Activated CD8-positive, alpha-beta memory T cell treated with anti-CD3 and anti-CD28 coated beads for 36 hours (primary cell): ENCODE measurements around the gene CCDC177. TPM values are rescaled to one million over a fixed set of nuclear protein-coding genes. Genes with fewer than 3 reads are reported as not detected.

Experiments used
- CTCF ChIA-PET: fragments of 350-600 bp; sonication (Branson Sonifier 250); formaldehyde crosslinking; loops from one replicate; lab custom pipeline; 2021; ENCODE audit warnings: antibody characterized with exemption; lab: Charles Lee
- POLR2A ChIA-PET: fragments of 350-600 bp; sonication (Branson Sonifier 250); formaldehyde crosslinking; loops from one replicate; lab custom pipeline; 2021; ENCODE audit warnings: antibody characterized with exemption; lab: Charles Lee
- total RNA-seq, 2 experiments: library from RNA; stranded (reverse); gene quantifications; one replicate each; pipeline ENCODE4 v1.2.3, GENCODE V29; 2021

The CCDC177 gene
- under 1 TPM in 1 of 2 experiments, not detected in 1; 0.04 TPM for total RNA-seq

DNA sequence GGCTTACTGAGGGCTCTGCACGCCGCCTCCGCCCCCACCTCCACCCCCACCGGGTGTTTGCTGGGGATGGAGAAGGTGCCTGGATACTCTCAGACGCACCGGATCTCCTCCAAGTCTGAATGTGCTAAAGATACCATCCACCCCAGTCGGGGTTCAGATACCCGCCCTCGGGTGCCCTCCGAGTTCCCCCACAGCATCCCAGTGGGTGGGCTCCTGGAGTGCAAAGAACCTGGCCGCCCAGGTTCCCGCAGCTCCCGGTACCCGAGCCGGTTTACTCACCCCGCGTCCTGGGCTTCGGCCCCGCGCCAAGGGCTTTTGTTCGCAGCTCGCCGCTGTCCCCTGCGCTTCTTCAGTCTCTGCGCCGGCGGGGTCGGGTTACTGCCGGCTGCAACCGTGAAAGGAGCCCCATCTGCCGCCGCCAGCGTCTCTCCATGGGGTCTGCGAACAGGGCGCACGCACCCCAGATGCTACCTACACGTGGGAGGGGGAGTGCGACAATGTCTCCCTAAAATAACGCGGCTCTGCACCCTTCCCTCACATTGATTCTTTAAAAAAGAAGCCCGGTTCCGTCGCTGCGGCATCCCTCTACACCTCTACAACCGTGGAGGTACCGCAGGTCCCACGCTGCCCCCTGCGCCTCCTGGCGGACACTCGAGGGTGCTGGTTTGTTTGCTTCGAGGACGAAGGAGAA, at the start of gene CCDC177:
Gene CCDC177 (minus strand): TSS at position 609 of the 691 bp plus-strand sequence. CDS start 1,249 bp downstream, outside the sequence.
- POLR2A ChIA-PET, result no interaction called here
- CTCF ChIA-PET, result interaction anchor here (0.8 to 3.1 kb wide), 11 partner anchors 10 to 331 kb away, joined by 3 to 16 read pairs (median 4); no protein-coding TSS in a partner anchor

- CTCF ChIA-PET, result interaction anchor here (1.0 to 1.4 kb wide), 2 partner anchors 9 to 38 kb away, joined by 3 read pairs; no protein-coding TSS in a partner anchor
- POLR2A ChIA-PET, result no interaction called here
Observed at GRCh38 chr14:69624136-69624535, 49.5 kb upstream of the CCDC177 start.

GRCh38 chr14:69620981-69621380, 46.3 kb upstream of the CCDC177 start:
- ChIA-PET POLR2A (interaction anchor here (0.5 to 0.9 kb wide), 2 partner anchors 9 to 46 kb away, joined by 3 read pairs; no protein-coding TSS in a partner anchor), CTCF (no interaction called here)

DNA sequence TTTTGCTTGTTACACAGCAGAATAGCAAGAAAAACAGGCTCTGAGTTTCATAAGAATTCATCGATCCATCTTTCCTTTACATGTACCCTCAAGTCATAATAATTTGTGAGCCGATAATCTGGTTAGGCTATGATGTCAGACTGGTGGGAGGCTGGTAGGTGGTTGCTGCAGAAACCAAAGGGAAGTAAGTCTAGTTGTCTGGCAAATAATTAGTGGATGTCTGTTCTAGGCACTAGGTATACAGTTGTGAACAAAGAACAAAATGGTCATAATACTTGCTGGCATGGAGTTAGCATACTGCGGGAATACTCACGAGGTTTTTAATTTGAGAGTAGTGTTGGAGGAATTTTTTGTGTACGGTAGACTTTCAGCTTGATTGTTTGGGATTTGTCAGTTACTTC, 45.5 kb upstream of the CCDC177 start:
- CTCF ChIA-PET, result interaction anchor here (1.0 to 1.6 kb wide), 2 partner anchors 17 to 21 kb away, joined by 3 to 6 read pairs; no protein-coding TSS in a partner anchor
- POLR2A ChIA-PET, result interaction anchor here (0.9 kb wide), 1 partner anchor 8 kb away, joined by 3 read pairs; no protein-coding TSS in a partner anchor

DNA sequence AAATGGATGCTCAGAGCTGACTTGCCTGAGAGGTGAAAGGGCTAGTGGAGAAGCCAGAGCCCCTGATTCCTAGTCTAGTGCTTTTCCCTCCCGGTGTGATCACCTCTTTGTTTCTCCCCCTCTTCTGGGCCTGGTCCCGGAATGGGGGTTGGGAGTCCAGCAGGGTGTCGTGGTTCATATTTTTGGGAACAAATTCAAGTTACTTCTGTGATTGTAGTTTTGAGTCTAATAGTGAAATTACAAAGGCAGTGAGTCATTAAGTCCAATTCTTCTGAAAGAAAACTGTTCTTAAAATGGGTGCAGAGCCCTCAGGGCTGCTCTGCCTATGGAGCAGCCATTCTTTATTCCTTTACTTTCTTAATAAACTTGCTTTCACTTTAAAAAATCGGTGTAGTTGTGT, 44.3 kb upstream of the CCDC177 start:
- POLR2A ChIA-PET, result no interaction called here
- CTCF ChIA-PET, result interaction anchor here (1.6 kb wide), 1 partner anchor 18 kb away, joined by 6 read pairs; no protein-coding TSS in a partner anchor

DNA sequence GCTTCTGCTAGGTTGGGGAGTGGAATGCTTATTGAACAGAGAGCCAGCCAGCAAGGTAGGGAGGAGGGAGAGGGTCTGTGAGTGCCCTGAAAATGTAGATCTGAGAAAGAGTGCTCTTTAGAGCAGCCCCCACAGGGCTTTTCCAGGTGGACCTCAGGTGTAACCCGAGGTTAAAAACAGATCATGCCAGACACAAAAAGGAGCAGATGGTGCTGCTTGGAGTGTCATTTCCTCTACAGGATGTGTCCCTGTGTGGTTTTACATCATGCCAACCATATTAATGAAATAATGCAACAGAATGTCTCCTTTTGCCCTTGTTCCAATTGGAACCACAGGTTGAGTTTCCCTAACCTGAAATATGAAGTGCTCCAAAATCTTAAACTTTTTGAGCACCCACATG, 43.1 kb upstream of the CCDC177 start:
- ChIA-PET POLR2A (no interaction called here), CTCF (interaction anchor here (1.6 kb wide), 1 partner anchor 57 kb away, joined by 3 read pairs; no protein-coding TSS in a partner anchor)

DNA sequence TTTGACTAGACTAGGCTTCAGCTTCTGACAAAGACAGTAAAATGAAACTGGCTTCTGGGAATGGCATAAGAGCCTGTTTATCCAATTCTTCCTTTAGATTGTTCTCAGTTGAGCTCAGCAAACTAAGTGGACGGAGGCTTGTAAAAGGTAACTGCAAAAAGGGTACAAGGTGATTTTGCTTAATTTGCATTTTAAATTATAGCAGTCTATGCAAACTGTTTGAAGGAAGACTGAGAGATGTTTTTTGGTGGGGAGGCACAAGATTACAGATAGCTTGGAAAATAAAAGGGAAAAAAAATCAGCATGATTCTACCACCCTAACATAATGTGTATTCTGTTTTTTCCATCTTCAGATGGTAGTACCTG, 41.7 kb upstream of the CCDC177 start:
- POLR2A ChIA-PET, result interaction anchor here (1.0 to 1.5 kb wide), 2 partner anchors 13 to 14 kb away, joined by 3 to 4 read pairs; no protein-coding TSS in a partner anchor
- CTCF ChIA-PET, result interaction anchor here (0.6 to 2.5 kb wide), 3 partner anchors 58 to 638 kb away, joined by 3 to 8 read pairs (median 3); no protein-coding TSS in a partner anchor

GRCh38 chr14:69615496-69616407, 41.1 kb upstream of the CCDC177 start:
- POLR2A ChIA-PET, result interaction anchor here (1.0 to 1.5 kb wide), 2 partner anchors 14 to 15 kb away, joined by 3 to 4 read pairs; no protein-coding TSS in a partner anchor
- CTCF ChIA-PET, result interaction anchor here (0.6 to 2.5 kb wide), 4 partner anchors 8 to 639 kb away, joined by 3 to 8 read pairs (median 4); no protein-coding TSS in a partner anchor

GRCh38 chr14:69615121-69615495, 40.4 kb upstream of the CCDC177 start:
- POLR2A ChIA-PET, result no interaction called here

DNA sequence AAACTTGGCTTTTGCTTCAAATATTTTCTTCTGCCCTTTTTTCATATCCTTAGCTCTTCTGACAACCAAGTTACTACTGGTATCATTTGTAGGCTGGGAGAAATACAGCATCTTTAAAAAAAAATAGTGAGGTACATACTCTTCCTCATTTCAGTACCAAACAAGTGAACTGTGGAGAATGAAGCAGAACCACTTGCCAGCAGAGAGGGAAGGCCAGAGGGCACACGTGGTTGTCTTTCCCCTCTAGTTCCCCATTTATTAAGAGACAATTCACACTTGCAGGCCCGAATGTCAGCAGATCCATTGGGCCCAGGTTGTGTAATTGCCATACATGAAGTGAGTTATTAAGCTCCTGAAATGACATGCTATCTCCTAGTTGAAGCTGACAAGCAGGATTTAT, 39.9 kb upstream of the CCDC177 start:
- ChIA-PET POLR2A (no interaction called here), CTCF (interaction anchor here (0.9 to 2.5 kb wide), 5 partner anchors 9 to 71 kb away, joined by 3 to 8 read pairs (median 4); no protein-coding TSS in a partner anchor)

More at GRCh38 chr14:69615121-69615495, 40.4 kb upstream of the CCDC177 start:
- CTCF ChIA-PET, result interaction anchor here (0.9 to 2.5 kb wide), 4 partner anchors 9 to 70 kb away, joined by 3 to 8 read pairs (median 4); no protein-coding TSS in a partner anchor

- ChIA-PET POLR2A (no interaction called here), CTCF (interaction anchor here (1.3 to 3.8 kb wide), 4 partner anchors 12 to 113 kb away, joined by 3 to 18 read pairs (median 4); no protein-coding TSS in a partner anchor)
Observed at GRCh38 chr14:69613312-69614073, 38.8 kb upstream of the CCDC177 start.

DNA sequence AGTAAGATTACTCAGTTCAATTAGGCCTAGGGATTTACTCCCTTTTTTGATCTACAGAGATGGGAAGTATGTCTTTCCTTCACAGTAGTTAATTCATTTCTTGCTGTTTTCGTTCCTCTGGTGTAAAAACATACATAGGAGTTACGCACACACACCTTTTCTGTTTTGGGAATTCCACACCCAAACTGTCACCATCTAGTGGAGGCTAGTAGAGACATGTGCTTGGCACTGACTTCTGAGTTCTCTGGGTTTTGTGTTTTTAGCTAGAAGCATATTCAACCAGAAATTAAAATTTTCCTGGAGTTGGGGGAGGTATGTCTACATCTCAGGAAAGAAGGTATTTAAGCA, 38.1 kb upstream of the CCDC177 start:
- CTCF ChIA-PET, result interaction anchor here (1.5 to 3.8 kb wide), 4 partner anchors 12 to 114 kb away, joined by 4 to 18 read pairs (median 5); no protein-coding TSS in a partner anchor
- POLR2A ChIA-PET, result interaction anchor here (0.9 to 1.8 kb wide), 4 partner anchors 8 to 155 kb away, joined by 3 to 9 read pairs (median 4); no protein-coding TSS in a partner anchor

GRCh38 chr14:69612014-69612782, 37.5 kb upstream of the CCDC177 start:
- ChIA-PET CTCF (interaction anchor here (1.5 to 3.8 kb wide), 4 partner anchors 13 to 115 kb away, joined by 4 to 18 read pairs (median 5); no protein-coding TSS in a partner anchor), POLR2A (interaction anchor here (0.5 to 1.8 kb wide), 7 partner anchors 8 to 1042 kb away, joined by 3 to 9 read pairs (median 6); no protein-coding TSS in a partner anchor)

GRCh38 chr14:69611172-69612013, 36.7 kb upstream of the CCDC177 start, which contains the start of gene SUSD6:
TSS of gene SUSD6 (plus strand) at chr14:69611596. CDS start at chr14:69658593, 46,997 bp downstream.
- POLR2A ChIA-PET, result interaction anchor here (0.5 to 1.8 kb wide), 10 partner anchors 8 to 1043 kb away, joined by 3 to 9 read pairs (median 4); partner anchors contain the start of gene SRSF5
- CTCF ChIA-PET, result interaction anchor here (1.5 to 3.8 kb wide), 2 partner anchors 27 to 116 kb away, joined by 5 to 18 read pairs; no protein-coding TSS in a partner anchor

- CTCF ChIA-PET, result interaction anchor here (3.8 kb wide), 1 partner anchor 116 kb away, joined by 18 read pairs; no protein-coding TSS in a partner anchor
- POLR2A ChIA-PET, result interaction anchor here (0.5 to 1.5 kb wide), 7 partner anchors 9 to 156 kb away, joined by 3 to 9 read pairs (median 4); partner anchors contain the start of gene SRSF5
Observed at GRCh38 chr14:69610874-69611171, 36.2 kb upstream of the CCDC177 start.
